Measurements from ENCODE around the gene CDHR1. TPM values are rescaled to one million over a fixed set of nuclear protein-coding genes. Genes with fewer than 3 reads are reported as not detected.

The CDHR1 gene
- total and polyA plus RNA-seq, 2 of the 8 experiments (the other 6 are each of a cell fraction or from before 2014, with no cell fraction given) = 3.9 to 10.5 TPM

DNA sequence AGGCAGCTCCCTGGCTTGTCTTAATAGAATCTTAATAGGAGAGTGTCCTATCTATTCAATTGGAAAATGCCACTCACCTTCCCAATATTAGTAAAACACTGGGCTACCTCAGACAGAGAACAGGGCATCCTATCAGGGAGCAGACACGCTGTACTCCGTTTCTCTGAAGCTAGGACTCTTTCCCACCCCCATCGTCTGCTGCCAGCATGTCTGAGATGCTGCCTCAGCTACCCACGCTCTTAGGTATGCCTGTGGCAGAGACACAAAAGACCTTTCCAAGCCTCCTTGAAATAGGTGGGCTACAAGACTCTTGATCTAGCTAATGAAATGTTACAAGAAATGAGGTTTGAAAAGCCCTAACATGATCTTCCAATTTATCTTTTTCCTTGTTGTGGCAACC is 33.5 kb downstream of the CDHR1 start:
- H3K4me1 ChIP-seq (replicated peaks in 1 of 4; ENCODE audit: control insufficient read depth in 3 of 4, insufficient read depth in 4 of 4, low read length in 3 of 4) = no peaks in the 10 kb centered on the region
- CTCF ChIA-PET (ENCODE audit: partially characterized antibody) = interaction anchor here (0.8 to 6.0 kb wide), 5 partner anchors 9 to 309 kb away, joined by 3 to 59 read pairs (median 4); no protein-coding TSS in a partner anchor
- H3K4me3 ChIP-seq (ENCODE audit: extremely low read depth in 1 of 4, insufficient read depth in 2 of 4, low read depth in 3 of 4, low read length in 4 of 4) = no peak overlapping the region
- H4K91ac ChIP-seq (replicated peaks; ENCODE audit: insufficient read length, low read length) = no peak overlapping the region
- H3K27ac ChIP-seq (ENCODE audit: low read depth, low read length) = no peak overlapping the region
- no peak overlapping the region for H3K4me2 ChIP-seq (ENCODE audit: insufficient read depth in 1 of 2, low read depth in 2 of 2, low read length in 2 of 2)
- no peaks in the 10 kb centered on the region for H3K36me3 ChIP-seq (ENCODE audit: control insufficient read depth in 2 of 4, insufficient read depth in 4 of 4, low read length in 3 of 4)
- H4K5ac ChIP-seq (ENCODE audit: insufficient read length, low read depth, low read length) = no peak overlapping the region
- no peak overlapping the region for H2BK20ac ChIP-seq (ENCODE audit: low read length)
- no peaks in the 10 kb centered on the region for H3K79me2 ChIP-seq (ENCODE audit: control insufficient read depth in 1 of 2, insufficient read depth in 2 of 2, low read length in 2 of 2)
- DNase-seq (ENCODE audit: low read depth in 1 of 2, low spot score in 2 of 2) (no peak), FAIRE-seq (no peak)
- H2BK5ac ChIP-seq (ENCODE audit: low read depth, low read length) = no peak overlapping the region
- H3K23ac ChIP-seq (ENCODE audit: insufficient read length) = no peak overlapping the region
- no peak overlapping the region for H2BK15ac ChIP-seq (ENCODE audit: low read length)
- H2BK120ac ChIP-seq (replicated peaks; ENCODE audit: low read depth, low read length) = no peak overlapping the region
- no peak overlapping the region for H3K56ac ChIP-seq (replicated peaks; ENCODE audit: insufficient read length, low read depth, low read length)
- H2AFZ ChIP-seq (ENCODE audit: low read length) = no peak overlapping the region
- H4K20me1 ChIP-seq (replicated peaks in 1 of 2; ENCODE audit: control insufficient read depth in 1 of 2, insufficient read depth in 2 of 2, low read length in 2 of 2) = peaks cover 0 to 4% of the 10 kb centered on the region in 2 experiments
- POLR2A ChIA-PET (ENCODE audit: partially characterized antibody) = interaction anchor here (1.0 kb wide), 1 partner anchor 12 kb away, joined by 3 read pairs; no protein-coding TSS in a partner anchor
- no peak overlapping the region for H4K8ac ChIP-seq (ENCODE audit: extremely low read depth, insufficient read depth, low read length)
- no peak overlapping the region for H3K18ac ChIP-seq (ENCODE audit: extremely low read depth, low read length)
- H2BK12ac ChIP-seq (ENCODE audit: low read depth, low read length) = no peak overlapping the region
- no peak overlapping the region for H3K4ac ChIP-seq (replicated peaks; ENCODE audit: insufficient read length, low read depth, low read length)
- no peaks in the 10 kb centered on the region for H3K79me1 ChIP-seq (ENCODE audit: low read depth, low read length)
- H3K9me3 ChIP-seq (ENCODE audit: insufficient read depth in 2 of 2, low read depth in 1 of 2, low read length in 1 of 2) = no peaks in the 10 kb centered on the region
- no peak overlapping the region for H3K9ac ChIP-seq (replicated peaks in 1 of 4; ENCODE audit: extremely low read depth in 1 of 4, low read depth in 3 of 4, low read length in 3 of 4)
- 87% methylated on average over 4 of the region's 4 CpGs; no CpG with 5 or more reads in 1 of the 2 experiments for WGBS, 2 experiments (ENCODE audit: extremely low coverage in 1 of 2, insufficient coverage in 1 of 2, insufficient read length in 1 of 2, insufficient replicate concordance in 2 of 2, low coverage in 1 of 2, low lambda C conversion rate in 2 of 2, missing lambda C conversion rate in 1 of 2)
- H2AK5ac ChIP-seq (ENCODE audit: low read depth, low read length) = no peak overlapping the region
- H3K23me2 ChIP-seq (ENCODE audit: low read depth, low read length) = no peaks in the 10 kb centered on the region
- no peak overlapping the region for H3K14ac ChIP-seq (ENCODE audit: insufficient read length)
- H3K27me3 ChIP-seq (replicated peaks in 1 of 4; ENCODE audit: control insufficient read depth in 3 of 4, extremely low read depth in 1 of 4, insufficient read depth in 3 of 4, low read length in 3 of 4) = no peaks in the 10 kb centered on the region; a peak in 1 of 7 replicates
- no peak for TF ChIP-seq RAD21 (IDR thresholded peaks at IDR 0.05 in 1 of 2, conservative IDR thresholded peaks at IDR 0.05 in 1 of 2; ENCODE audit: low read depth in 2 of 2, low read length in 2 of 2)
- TF ChIP-seq SRF (IDR thresholded peaks at IDR 0.05; ENCODE audit: low read depth, low read length) = no peak
- TF ChIP-seq CREB1 (IDR thresholded peaks at IDR 0.05) = no peak
- no peak for TF ChIP-seq HDAC6 (IDR thresholded peaks at IDR 0.05; ENCODE audit: low read depth, low read length)
- TF ChIP-seq CEBPB (IDR thresholded peaks at IDR 0.05; ENCODE audit: low read depth, low read length) = no peak
- no peak for TF ChIP-seq TBP (IDR thresholded peaks at IDR 0.05; ENCODE audit: low read depth, low read length)
- TF ChIP-seq, protein P1, sequence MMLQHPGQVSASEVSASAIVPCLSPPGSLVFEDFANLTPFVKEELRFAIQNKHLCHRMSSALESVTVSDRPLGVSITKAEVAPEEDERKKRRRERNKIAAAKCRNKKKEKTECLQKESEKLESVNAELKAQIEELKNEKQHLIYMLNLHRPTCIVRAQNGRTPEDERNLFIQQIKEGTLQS (IDR thresholded peaks at IDR 0.05; ENCODE audit: insufficient read depth, low read depth, low read length) = no peak
- no peak for TF ChIP-seq BRCA1 (IDR thresholded peaks at IDR 0.05; ENCODE audit: low read depth, low read length)
- no peak for TF ChIP-seq BCL11A (IDR thresholded peaks at IDR 0.05; ENCODE audit: low read depth in 2 of 2, low read length in 2 of 2)
- TF ChIP-seq, protein P2, sequence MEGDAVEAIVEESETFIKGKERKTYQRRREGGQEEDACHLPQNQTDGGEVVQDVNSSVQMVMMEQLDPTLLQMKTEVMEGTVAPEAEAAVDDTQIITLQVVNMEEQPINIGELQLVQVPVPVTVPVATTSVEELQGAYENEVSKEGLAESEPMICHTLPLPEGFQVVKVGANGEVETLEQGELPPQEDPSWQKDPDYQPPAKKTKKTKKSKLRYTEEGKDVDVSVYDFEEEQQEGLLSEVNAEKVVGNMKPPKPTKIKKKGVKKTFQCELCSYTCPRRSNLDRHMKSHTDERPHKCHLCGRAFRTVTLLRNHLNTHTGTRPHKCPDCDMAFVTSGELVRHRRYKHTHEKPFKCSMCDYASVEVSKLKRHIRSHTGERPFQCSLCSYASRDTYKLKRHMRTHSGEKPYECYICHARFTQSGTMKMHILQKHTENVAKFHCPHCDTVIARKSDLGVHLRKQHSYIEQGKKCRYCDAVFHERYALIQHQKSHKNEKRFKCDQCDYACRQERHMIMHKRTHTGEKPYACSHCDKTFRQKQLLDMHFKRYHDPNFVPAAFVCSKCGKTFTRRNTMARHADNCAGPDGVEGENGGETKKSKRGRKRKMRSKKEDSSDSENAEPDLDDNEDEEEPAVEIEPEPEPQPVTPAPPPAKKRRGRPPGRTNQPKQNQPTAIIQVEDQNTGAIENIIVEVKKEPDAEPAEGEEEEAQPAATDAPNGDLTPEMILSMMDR (IDR thresholded peaks at IDR 0.05; ENCODE audit: control extremely low read depth in 1 of 3, insufficient read depth in 1 of 3, low read depth in 1 of 3, low read length in 3 of 3) = no peak

All from H1 (cell line).